ENCODE data around the gene SERPINA5.
"Not testable (repeated sequence)": the region's sequence is repeated elsewhere in the genome, so short reads cannot be mapped to it uniquely, and the experiment has no call there.

The SERPINA5 gene

GRCh38 chr14:94623856-94624499 lies 42.8 kb downstream of the SERPINA5 start:
- no peak for DNase-seq (ENCODE audit: low read depth in 3 of 3)

- no peak for DNase-seq (ENCODE audit: low read depth in 3 of 3)
Observed at GRCh38 chr14:94624537-94625352, 43.5 kb downstream of the SERPINA5 start.

GRCh38 chr14:94625353-94625635 lies 44.1 kb downstream of the SERPINA5 start:
- no peak for DNase-seq (ENCODE audit: low read depth in 3 of 3)

GRCh38 chr14:94628578-94628977 lies 47.4 kb downstream of the SERPINA5 start:
- no peak for DNase-seq (ENCODE audit: low read depth in 3 of 3)

- no peak for DNase-seq (ENCODE audit: low read depth in 3 of 3)
Observed at GRCh38 chr14:94630396-94630795, 49.2 kb downstream of the SERPINA5 start.

- no peak for DNase-seq (ENCODE audit: low read depth in 3 of 3)
Observed at GRCh38 chr14:94631050-94631449, 49.8 kb downstream of the SERPINA5 start.

- no peak for DNase-seq (ENCODE audit: low read depth in 3 of 3)
Observed at GRCh38 chr14:94631536-94632304, 50.5 kb downstream of the SERPINA5 start.

GRCh38 chr14:94632305-94632590 lies 51.0 kb downstream of the SERPINA5 start:
- no peak for DNase-seq (ENCODE audit: low read depth in 3 of 3)

GRCh38 chr14:94633121-94633520 lies 51.9 kb downstream of the SERPINA5 start:
- no peak for DNase-seq (ENCODE audit: low read depth in 3 of 3)

GRCh38 chr14:94635154-94635553 lies 53.9 kb downstream of the SERPINA5 start:
- no peak for DNase-seq (ENCODE audit: low read depth in 3 of 3)

GRCh38 chr14:94636744-94637412 lies 55.7 kb downstream of the SERPINA5 start:
- DNase-seq (ENCODE audit: low read depth in 3 of 3) = no peak

- DNase-seq (ENCODE audit: low read depth in 3 of 3) = not testable (repeated sequence)
Observed at GRCh38 chr14:94637814-94638213, 56.6 kb downstream of the SERPINA5 start.

- DNase-seq (ENCODE audit: low read depth in 3 of 3) = no peak
Observed at GRCh38 chr14:94638339-94638738, 57.1 kb downstream of the SERPINA5 start.

GRCh38 chr14:94638961-94639817 lies 58.0 kb downstream of the SERPINA5 start:
- no peak for DNase-seq (ENCODE audit: low read depth in 3 of 3)

- no peak for DNase-seq (ENCODE audit: low read depth in 3 of 3)
Observed at GRCh38 chr14:94640721-94641631, 59.8 kb downstream of the SERPINA5 start.

- DNase-seq (ENCODE audit: low read depth in 3 of 3) = no peak
Observed at GRCh38 chr14:94641632-94641955, 60.4 kb downstream of the SERPINA5 start.

Data from stimulated activated CD4-positive, alpha-beta T cell treated with anti-CD3 and anti-CD28 coated beads, TNF-alpha, amount 100 ng/mL, for 48 hours (primary cell).